Measurements from ENCODE around the gene PCDHGA1. TPM values are rescaled to one million over a fixed set of nuclear protein-coding genes. Genes with fewer than 3 reads are reported as not detected.

Gene PCDHGA1
- polyA plus RNA-seq, 1 experiment: 1.8 TPM

DNA sequence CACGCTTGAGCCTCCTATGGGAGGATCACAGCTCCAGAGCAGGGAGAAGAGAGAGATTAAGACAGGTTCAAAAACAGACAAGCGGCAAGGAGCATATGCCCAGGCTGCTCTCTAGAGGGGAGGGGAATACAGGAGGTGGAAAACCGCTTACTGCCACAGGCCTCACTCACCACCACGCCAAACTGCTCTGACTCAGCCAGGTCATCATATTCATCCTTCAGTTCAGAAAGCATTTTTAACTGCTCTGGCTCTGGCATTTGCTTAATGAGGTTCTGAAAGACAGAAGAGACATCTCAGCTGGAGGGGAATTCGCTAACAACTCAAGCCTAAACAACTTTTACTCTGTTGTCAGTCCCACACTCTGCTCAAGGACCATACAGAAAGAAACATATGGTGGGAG, 198.7 kb downstream of the PCDHGA1 start:
- TF ChIP-seq, protein P1, sequence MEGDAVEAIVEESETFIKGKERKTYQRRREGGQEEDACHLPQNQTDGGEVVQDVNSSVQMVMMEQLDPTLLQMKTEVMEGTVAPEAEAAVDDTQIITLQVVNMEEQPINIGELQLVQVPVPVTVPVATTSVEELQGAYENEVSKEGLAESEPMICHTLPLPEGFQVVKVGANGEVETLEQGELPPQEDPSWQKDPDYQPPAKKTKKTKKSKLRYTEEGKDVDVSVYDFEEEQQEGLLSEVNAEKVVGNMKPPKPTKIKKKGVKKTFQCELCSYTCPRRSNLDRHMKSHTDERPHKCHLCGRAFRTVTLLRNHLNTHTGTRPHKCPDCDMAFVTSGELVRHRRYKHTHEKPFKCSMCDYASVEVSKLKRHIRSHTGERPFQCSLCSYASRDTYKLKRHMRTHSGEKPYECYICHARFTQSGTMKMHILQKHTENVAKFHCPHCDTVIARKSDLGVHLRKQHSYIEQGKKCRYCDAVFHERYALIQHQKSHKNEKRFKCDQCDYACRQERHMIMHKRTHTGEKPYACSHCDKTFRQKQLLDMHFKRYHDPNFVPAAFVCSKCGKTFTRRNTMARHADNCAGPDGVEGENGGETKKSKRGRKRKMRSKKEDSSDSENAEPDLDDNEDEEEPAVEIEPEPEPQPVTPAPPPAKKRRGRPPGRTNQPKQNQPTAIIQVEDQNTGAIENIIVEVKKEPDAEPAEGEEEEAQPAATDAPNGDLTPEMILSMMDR (IDR thresholded peaks at IDR 0.05; ENCODE audit: insufficient read depth, low read depth, low read length): no peak
- Histone ChIP-seq H3K27me3 (ENCODE audit: control insufficient read depth, insufficient read depth, low read length) (no peaks in the 10 kb centered on the region), H3K36me3 (ENCODE audit: control insufficient read depth, insufficient read depth, low read length) (no peaks in the 10 kb centered on the region), H3K4me3 (ENCODE audit: low read depth, low read length) (no peak overlapping the region)
- DNase-seq (ENCODE audit: low read depth): no peak
- ChIA-PET POLR2A (no interaction called here), CTCF (interaction anchor here (1.2 to 10.1 kb wide), 9 partner anchors 13 to 117 kb away, joined by 3 to 170 read pairs (median 5); partner anchors contain the start of genes PCDHGA10, PCDHGA11 and PCDHGA12)

DNA sequence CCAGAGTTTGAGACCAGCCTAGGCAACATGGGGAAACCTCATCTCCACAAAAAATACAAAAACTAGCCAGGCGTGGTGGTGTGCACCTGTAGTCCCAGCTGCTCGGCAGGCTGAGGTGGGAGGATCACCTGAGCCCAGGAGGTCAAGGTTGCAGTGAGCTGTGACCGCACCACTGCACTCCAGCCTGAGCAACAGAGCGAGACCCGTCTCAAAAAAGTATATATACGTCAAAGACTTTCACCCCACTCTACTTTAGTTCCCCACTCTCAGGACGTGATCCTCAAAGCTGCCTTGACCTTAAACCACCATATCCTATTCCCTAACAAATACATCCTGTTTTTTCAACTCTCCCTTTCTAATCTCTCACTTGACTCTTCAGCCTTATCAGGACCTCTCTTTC, 199.6 kb downstream of the PCDHGA1 start:
- H3K36me3 ChIP-seq (ENCODE audit: control insufficient read depth, insufficient read depth, low read length): no peaks in the 10 kb centered on the region
- POLR2A ChIA-PET: no interaction called here

GRCh38 chr5:141532726-141533125, 202.4 kb downstream of the PCDHGA1 start:
- no peaks in the 10 kb centered on the region for H3K36me3 ChIP-seq (ENCODE audit: control insufficient read depth, insufficient read depth, low read length)
- no peaks in the 10 kb centered on the region for H3K27me3 ChIP-seq (ENCODE audit: control insufficient read depth, insufficient read depth, low read length)
- H3K4me3 ChIP-seq (ENCODE audit: low read depth, low read length): no peak overlapping the region
- ChIA-PET CTCF (interaction anchor here (1.1 to 2.3 kb wide), 4 partner anchors 20 to 31 kb away, joined by 3 to 8 read pairs (median 5); no protein-coding TSS in a partner anchor), POLR2A (no interaction called here)
- TF ChIP-seq, protein P1 (IDR thresholded peaks at IDR 0.05; ENCODE audit: insufficient read depth, low read depth, low read length): no peak
- no peak for DNase-seq (ENCODE audit: low read depth)

More for the DNA sequence above, 199.6 kb downstream of the PCDHGA1 start:
- TF ChIP-seq, protein P1 (IDR thresholded peaks at IDR 0.05; ENCODE audit: insufficient read depth, low read depth, low read length): no peak
- Histone ChIP-seq H3K27me3 (ENCODE audit: control insufficient read depth, insufficient read depth, low read length) (no peaks in the 10 kb centered on the region), H3K4me3 (ENCODE audit: low read depth, low read length) (no peak overlapping the region)
- no peak for DNase-seq (ENCODE audit: low read depth)
- CTCF ChIA-PET: interaction anchor here (1.7 to 3.9 kb wide), 2 partner anchors 28 to 37 kb away, joined by 4 to 16 read pairs; no protein-coding TSS in a partner anchor

GRCh38 chr5:141533897-141534296, 203.6 kb downstream of the PCDHGA1 start:
- TF ChIP-seq, protein P1 (IDR thresholded peaks at IDR 0.05; ENCODE audit: insufficient read depth, low read depth, low read length): no peak
- CTCF ChIA-PET: interaction anchor here (0.7 to 2.3 kb wide), 9 partner anchors 12 to 121 kb away, joined by 3 to 8 read pairs (median 4); partner anchors contain the start of genes PCDHGA10, PCDHGA11 and PCDHGB7
- no peaks in the 10 kb centered on the region for H3K36me3 ChIP-seq (ENCODE audit: control insufficient read depth, insufficient read depth, low read length)
- no peak for DNase-seq (ENCODE audit: low read depth)
- POLR2A ChIA-PET: no interaction called here
- no peaks in the 10 kb centered on the region for H3K27me3 ChIP-seq (ENCODE audit: control insufficient read depth, insufficient read depth, low read length)
- H3K4me3 ChIP-seq (ENCODE audit: low read depth, low read length): no peak overlapping the region

- ChIA-PET POLR2A (no interaction called here), CTCF (interaction anchor here (0.7 to 2.3 kb wide), 8 partner anchors 12 to 121 kb away, joined by 3 to 8 read pairs (median 4); partner anchors contain the start of genes PCDHGA10, PCDHGA11 and PCDHGB7)
- TF ChIP-seq, protein P1 (IDR thresholded peaks at IDR 0.05; ENCODE audit: insufficient read depth, low read depth, low read length): no peak
- Histone ChIP-seq H3K4me3 (ENCODE audit: low read depth, low read length) (no peak overlapping the region), H3K27me3 (ENCODE audit: control insufficient read depth, insufficient read depth, low read length) (no peaks in the 10 kb centered on the region), H3K36me3 (ENCODE audit: control insufficient read depth, insufficient read depth, low read length) (no peaks in the 10 kb centered on the region)
- DNase-seq (ENCODE audit: low read depth): no peak
These were observed 204.3 kb downstream of the PCDHGA1 start for GRCh38 chr5:141534492-141535213.
